Measurements from ENCODE around the gene PIGP. TPM values are rescaled to one million over a fixed set of nuclear protein-coding genes. Genes with fewer than 3 reads are reported as not detected.
A peak's percentile ranks its signal among the peaks of the same experiment; 100 is the strongest.
"Not testable (repeated sequence)": the region's sequence is repeated elsewhere in the genome, so short reads cannot be mapped to it uniquely, and the experiment has no call there.

The PIGP gene
- total RNA-seq: 10 to 100 TPM in 3 of 4 donors, 1 to 10 TPM in 1; 6.0 to 17.5 (median 13.2) TPM

DNA sequence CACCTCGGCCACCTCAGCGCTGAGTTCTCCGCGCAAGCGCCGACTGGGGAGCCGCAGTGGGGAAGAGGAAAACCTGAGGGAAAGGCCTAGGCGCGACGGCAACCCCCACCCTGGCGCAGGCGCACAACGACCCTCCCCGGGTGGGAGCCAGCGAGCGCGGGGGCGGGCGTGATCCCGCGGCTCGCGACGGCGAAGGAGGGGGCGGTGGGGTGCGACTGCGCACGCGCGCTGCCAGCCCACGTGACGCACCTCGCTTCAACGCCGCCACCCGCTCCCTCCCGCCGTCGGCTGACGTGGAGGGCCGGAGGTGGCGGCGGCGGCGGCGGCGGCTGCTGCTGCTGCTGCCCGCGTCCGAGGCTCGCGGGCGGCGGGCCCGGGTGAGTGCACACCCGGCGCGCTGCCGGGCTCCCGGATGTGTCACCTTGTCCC, at the start of gene PIGP, which contains the start of gene TTC3:
Gene PIGP, minus strand, starts transcription at position 84 of the 429 bp plus-strand sequence. CDS start 556 bp downstream, outside the sequence.
Gene TTC3, plus strand, starts transcription at position 267 of the 429 bp plus-strand sequence. CDS start 14,004 bp downstream, outside the sequence.
- DNase-seq (ENCODE audit: low spot score in 2 of 2): peak; percentile 92 to 99
- intact Hi-C loops (cut with DNase I; ENCODE audit: low total_unique reads): no loop called here
- WGBS, 2 donors: 0 to 2% methylated on average over 6 to 42 of the region's 61 CpGs
- peak within 1 kb of the TSS; percentile 92 for H3K4me3 ChIP-seq (ENCODE audit: low read depth, poor library complexity, severe bottlenecking)
- TF ChIP-seq, protein P1, sequence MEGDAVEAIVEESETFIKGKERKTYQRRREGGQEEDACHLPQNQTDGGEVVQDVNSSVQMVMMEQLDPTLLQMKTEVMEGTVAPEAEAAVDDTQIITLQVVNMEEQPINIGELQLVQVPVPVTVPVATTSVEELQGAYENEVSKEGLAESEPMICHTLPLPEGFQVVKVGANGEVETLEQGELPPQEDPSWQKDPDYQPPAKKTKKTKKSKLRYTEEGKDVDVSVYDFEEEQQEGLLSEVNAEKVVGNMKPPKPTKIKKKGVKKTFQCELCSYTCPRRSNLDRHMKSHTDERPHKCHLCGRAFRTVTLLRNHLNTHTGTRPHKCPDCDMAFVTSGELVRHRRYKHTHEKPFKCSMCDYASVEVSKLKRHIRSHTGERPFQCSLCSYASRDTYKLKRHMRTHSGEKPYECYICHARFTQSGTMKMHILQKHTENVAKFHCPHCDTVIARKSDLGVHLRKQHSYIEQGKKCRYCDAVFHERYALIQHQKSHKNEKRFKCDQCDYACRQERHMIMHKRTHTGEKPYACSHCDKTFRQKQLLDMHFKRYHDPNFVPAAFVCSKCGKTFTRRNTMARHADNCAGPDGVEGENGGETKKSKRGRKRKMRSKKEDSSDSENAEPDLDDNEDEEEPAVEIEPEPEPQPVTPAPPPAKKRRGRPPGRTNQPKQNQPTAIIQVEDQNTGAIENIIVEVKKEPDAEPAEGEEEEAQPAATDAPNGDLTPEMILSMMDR (IDR thresholded peaks at IDR 0.05): no peak
- TF ChIP-seq POLR2A (IDR thresholded peaks at IDR 0.05): peak in 1 of 2 donors; percentile 31

DNA sequence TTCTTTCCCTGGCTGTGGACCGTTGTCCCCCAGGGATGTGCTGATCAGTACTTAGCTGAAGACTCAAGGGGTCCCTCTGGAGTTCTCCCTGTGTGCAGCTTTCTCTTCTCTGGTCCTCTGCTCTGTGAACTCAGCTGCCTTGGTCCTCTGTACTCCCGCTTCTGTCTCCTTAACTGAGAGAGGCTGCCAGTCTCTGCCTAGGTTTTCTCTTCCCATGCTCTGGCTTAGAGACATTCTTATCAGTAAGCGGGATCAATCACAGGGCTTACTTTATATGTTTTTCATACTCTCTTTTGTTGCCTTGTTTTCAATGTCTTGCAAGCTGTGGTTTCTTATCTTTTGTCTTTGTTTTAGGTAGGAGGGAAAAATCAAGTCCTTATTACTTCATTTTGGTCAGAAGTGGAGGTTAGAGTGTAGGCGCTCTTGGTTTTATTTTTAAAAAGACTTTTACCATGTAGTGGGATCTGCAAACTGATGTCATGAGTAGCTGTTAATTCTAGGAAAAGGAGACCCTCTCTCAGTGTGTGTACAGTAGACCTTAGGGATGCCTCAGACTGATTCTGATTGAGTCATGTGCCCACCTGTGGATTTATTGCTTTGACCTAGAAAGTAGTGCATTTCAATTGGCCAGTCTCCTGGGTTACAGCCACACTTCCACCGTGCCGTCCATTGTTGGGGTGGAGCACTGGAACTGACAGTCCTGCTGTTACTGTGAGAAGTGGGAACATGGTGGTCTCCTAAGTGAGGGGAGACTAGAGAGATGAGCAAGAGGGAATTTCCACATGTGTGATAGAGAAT, 46.7 kb upstream of the PIGP start:
- no peak overlapping the region for H3K4me3 ChIP-seq (ENCODE audit: low read depth, poor library complexity, severe bottlenecking)
- intact Hi-C loops (cut with DNase I; ENCODE audit: low total_unique reads): no loop called here
- DNase-seq (ENCODE audit: low spot score in 2 of 2): no peak
- WGBS, 2 donors: 84% methylated on average over 6 of the region's 6 CpGs
- TF ChIP-seq POLR2A (IDR thresholded peaks at IDR 0.05): no peak

DNA sequence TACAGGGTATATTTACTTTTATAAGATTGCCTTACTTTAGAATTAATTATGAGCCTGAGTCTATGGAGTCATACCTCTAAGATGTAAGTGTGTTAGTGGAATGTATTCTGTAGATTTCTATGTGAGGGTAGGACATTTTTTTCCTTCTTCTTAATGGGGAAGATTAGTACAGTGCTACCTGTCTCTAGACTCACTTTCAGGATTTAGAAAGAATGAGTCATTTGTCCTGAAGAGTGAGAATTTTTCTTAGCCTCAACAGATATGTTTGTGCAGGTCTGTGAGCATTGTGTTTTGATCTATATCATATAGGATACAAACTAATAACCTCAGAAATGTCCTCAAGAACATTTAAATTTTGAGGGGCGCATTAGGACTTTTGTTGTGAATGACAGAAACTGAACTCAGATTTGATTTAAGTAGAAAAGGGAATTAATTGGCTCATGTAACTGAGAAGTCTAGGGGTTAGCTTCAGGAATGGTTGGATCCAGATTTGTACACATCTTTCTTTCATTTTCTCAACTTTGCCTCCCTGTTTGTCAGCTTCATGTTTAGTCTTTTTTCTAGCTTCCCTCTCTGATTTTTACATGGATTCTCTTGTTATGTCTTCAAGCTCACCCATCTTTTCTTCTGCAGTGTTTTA, 45.4 kb upstream of the PIGP start:
- intact Hi-C loops (cut with DNase I; ENCODE audit: low total_unique reads): no loop called here
- 63 to 100% methylated on average over 1 of the region's 1 CpG for WGBS, 2 donors
- H3K4me3 ChIP-seq (ENCODE audit: low read depth, poor library complexity, severe bottlenecking): no peak overlapping the region
- no peak for DNase-seq (ENCODE audit: low spot score in 2 of 2)
- TF ChIP-seq, protein P1 (IDR thresholded peaks at IDR 0.05): no peak
- no peak for TF ChIP-seq POLR2A (IDR thresholded peaks at IDR 0.05)

DNA sequence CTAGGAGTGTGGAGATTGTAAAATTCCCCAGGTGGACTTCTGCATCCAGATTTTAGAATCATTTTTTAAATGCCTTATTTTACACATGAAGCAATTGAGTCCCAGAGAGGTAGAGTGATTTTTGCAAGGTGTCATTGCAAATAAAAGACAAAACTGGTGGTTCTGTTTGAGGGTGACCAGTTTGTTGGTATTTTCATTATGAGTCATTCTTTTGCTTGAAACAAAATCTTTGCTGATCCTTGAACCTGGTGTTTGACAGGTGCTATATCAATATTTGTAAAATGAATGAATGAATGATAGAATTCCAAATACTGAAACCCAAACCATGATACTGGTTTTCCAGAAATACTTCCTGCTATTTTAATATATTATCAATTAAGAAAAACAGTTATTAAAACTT, 44.3 kb upstream of the PIGP start:
- TF ChIP-seq, protein P1 (IDR thresholded peaks at IDR 0.05): no peak
- no peak for TF ChIP-seq POLR2A (IDR thresholded peaks at IDR 0.05)
- H3K4me3 ChIP-seq (ENCODE audit: low read depth, poor library complexity, severe bottlenecking): no peak overlapping the region
- intact Hi-C loops (cut with DNase I; ENCODE audit: low total_unique reads): no loop called here
- no peak for DNase-seq (ENCODE audit: low spot score in 2 of 2)

DNA sequence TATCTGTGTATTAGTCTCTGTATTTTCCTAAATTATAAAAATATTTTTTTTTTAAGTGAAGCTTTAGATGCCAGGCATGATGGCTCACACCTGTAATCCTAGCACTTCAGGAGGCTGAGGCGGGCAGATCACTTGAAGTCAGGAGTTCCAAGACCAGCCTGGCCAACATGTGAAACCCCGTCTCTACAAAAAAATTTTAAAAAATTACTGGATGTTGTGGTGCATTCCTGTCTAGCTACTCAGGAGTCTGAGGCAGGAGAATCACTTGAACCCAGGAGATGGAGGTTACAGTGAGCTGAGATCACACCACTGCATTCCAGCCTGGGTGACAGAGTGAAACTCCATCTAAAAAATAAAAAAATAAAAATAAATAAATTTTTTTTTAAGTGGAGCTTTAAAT, 43.6 kb upstream of the PIGP start:
- intact Hi-C loops (cut with DNase I; ENCODE audit: low total_unique reads); DNase-seq (ENCODE audit: low spot score in 2 of 2); H3K4me3 ChIP-seq (ENCODE audit: low read depth, poor library complexity, severe bottlenecking): not testable (repeated sequence)
- 85 to 87% methylated on average over 2 of the region's 2 CpGs for WGBS, 2 donors

DNA sequence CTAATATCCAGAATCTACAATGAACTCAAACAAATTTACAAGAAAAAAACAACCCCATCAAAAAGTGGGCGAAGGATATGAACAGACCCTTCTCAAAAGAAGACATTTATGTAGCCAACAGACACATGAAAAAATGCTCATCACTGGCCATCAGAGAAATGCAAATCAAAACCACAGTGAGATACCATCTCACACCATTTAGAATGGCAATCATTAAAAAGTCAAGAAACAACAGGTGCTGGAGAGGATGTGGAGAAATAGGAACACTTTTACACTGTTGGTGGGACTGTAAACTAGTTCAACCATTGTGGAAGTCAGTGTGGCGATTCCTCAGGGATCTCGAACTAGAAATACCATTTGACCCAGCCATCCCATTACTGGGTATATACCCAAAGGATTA, 41.4 kb upstream of the PIGP start:
- WGBS, 2 donors: 94 to 100% methylated on average over 1 to 2 of the region's 3 CpGs
- DNase-seq (ENCODE audit: low spot score in 2 of 2); H3K4me3 ChIP-seq (ENCODE audit: low read depth, poor library complexity, severe bottlenecking); intact Hi-C loops (cut with DNase I; ENCODE audit: low total_unique reads): not testable (repeated sequence)

DNA sequence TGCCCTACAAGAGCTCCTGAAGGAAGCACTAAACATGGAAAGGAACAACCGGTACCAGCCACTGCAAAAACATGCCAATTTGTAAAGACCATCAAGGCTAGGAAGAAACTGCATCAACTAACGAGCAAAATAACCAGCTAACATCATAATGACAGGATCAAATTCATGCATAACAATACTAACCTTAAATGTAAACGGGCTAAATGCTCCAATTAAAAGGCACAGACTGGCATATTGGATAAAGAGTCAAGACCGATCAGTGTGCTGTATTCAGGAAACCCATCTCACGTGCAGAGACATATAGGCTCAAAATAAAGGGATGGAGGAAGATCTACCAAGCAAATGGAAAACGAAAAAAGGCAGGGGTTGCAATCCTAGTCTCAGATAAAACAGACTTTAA, 38.2 kb upstream of the PIGP start:
- DNase-seq (ENCODE audit: low spot score in 2 of 2); H3K4me3 ChIP-seq (ENCODE audit: low read depth, poor library complexity, severe bottlenecking); intact Hi-C loops (cut with DNase I; ENCODE audit: low total_unique reads): not testable (repeated sequence)
- 95 to 99% methylated on average over 6 of the region's 6 CpGs for WGBS, 2 donors

All from lower leg skin (tissue), 4 donors.